K562 (cell line): ENCODE measurements around the gene STIM1. TPM values are rescaled to one million over a fixed set of nuclear protein-coding genes. Genes with fewer than 3 reads are reported as not detected.

Source experiments
- ATAC-seq: fragments of 200-7000 bp; cut with Tn5 transposase; 3 replicates; pipeline ENCODE4 v1.9.1; 2020; ENCODE audit warnings: moderate library complexity
- BruUV-seq: library from RNA; stranded (reverse); fragments of 400-500 nt; replicated peaks from 2 replicates; lab custom pipeline; 2021; lab: Mats Ljungman, UMichigan
- CTCF ChIA-PET: fragments of 300-600 bp; formaldehyde crosslinking; extraction: SDS; loops from one replicate; lab custom pipeline; 2021; ENCODE audit warnings: low intra/inter-chr PET ratio; lab: Yijun Ruan, JAX
- POLR2A ChIA-PET: fragments of 300-600, 350-650 bp; sonication (Branson Sonifier 250); formaldehyde crosslinking; extraction: SDS; loops from one replicate; lab custom pipeline; 2021; ENCODE audit warnings: antibody characterized with exemption, inconsistent platforms; lab: Yijun Ruan, JAX
- DNase-seq, 4 experiments: peaks; one replicate each; pipeline versions ENCODE4 v3.0.0 to v3.0.0-alpha.2; 2011 to 2018; ENCODE audit warnings: low spot score in 3 of 4, mixed read lengths in 3 of 4; ENCODE audit errors: extremely low read depth in 1 of 4
- FAIRE-seq: peaks from 2 replicates; lab custom pipeline; 2011; peaks lifted over from hg19 to GRCh38; lab: Jason Lieb, UNC
- H2AFZ ChIP-seq: 2 replicates; pipeline ENCODE4 v1.6.0; 2011; ENCODE audit warnings: low read depth, low read length, control low read depth, inconsistent platforms
- H3K27ac ChIP-seq: fragments of 200-600 bp; 3 replicates; pipeline ENCODE4 v1.8.0; 2011; ENCODE audit warnings: low read depth, mild to moderate bottlenecking, control low read depth, inconsistent platforms, low read length, moderate library complexity, mixed read lengths; ENCODE audit errors: extremely low read depth
- H3K27me3 ChIP-seq, 2 experiments: fragments of 300-600 bp in 1 of 2; 2 replicates in 1 of 2; 3 replicates in 1 of 2; pipeline versions ENCODE4 v1.6.0 to v1.8.0; 2011; ENCODE audit warnings: inconsistent platforms in 2 of 2, low read length in 2 of 2, mild to moderate bottlenecking in 1 of 2, mixed read lengths in 1 of 2, moderate library complexity in 1 of 2; ENCODE audit not compliant: control insufficient read depth in 2 of 2, insufficient read depth in 2 of 2
- H3K36me3 ChIP-seq: fragments of 300-600 bp; 3 replicates; pipeline ENCODE4 v1.8.0; 2011; ENCODE audit warnings: mild to moderate bottlenecking, low read length, inconsistent platforms; ENCODE audit not compliant: control insufficient read depth, insufficient read depth
- H3K4me1 ChIP-seq, 2 experiments: fragments of 200-600 bp in 1 of 2; replicated peaks in 1 of 2; 2 replicates in 1 of 2; 3 replicates in 1 of 2; pipeline versions ENCODE4 v1.5.1 to v1.8.0; 2011; ENCODE audit warnings: inconsistent platforms in 2 of 2, low read length in 2 of 2, mild to moderate bottlenecking in 1 of 2, mixed read lengths in 1 of 2, moderate library complexity in 1 of 2; ENCODE audit not compliant: control insufficient read depth in 2 of 2, insufficient read depth in 2 of 2
- H3K4me2 ChIP-seq: 2 replicates; pipeline ENCODE4 v1.6.1; 2011; ENCODE audit warnings: low read length, control low read depth, inconsistent platforms, mixed read lengths; ENCODE audit not compliant: insufficient read depth
- H3K4me3 ChIP-seq: fragments of 200-600 bp; sonication (generic), shearing (Covaris generic); 2 replicates; pipeline ENCODE4 v1.5.1; 2016; ENCODE audit warnings: control low read depth, inconsistent platforms
- H3K79me2 ChIP-seq: fragments of 200-600 bp; 3 replicates; pipeline ENCODE4 v1.8.0; 2011; ENCODE audit warnings: low read length, inconsistent platforms; ENCODE audit not compliant: control insufficient read depth, insufficient read depth
- H3K9ac ChIP-seq, 2 experiments: 2 replicates each; pipeline versions ENCODE4 v1.6.0 to v1.6.1; 2011; ENCODE audit warnings: low read depth in 2 of 2, low read length in 2 of 2, control low read depth in 1 of 2, inconsistent platforms in 1 of 2, mild to moderate bottlenecking in 1 of 2, mixed read lengths in 1 of 2; ENCODE audit not compliant: insufficient read depth in 1 of 2
- H3K9me1 ChIP-seq: one replicate; pipeline ENCODE4 v1.6.0; 2011; ENCODE audit warnings: inconsistent platforms, mild to moderate bottlenecking, low read length, moderate library complexity; ENCODE audit not compliant: control insufficient read depth, insufficient read depth
- H3K9me3 ChIP-seq: replicated peaks from 2 replicates; pipeline ENCODE4 v1.5.1; 2011; ENCODE audit warnings: low read depth, low read length, inconsistent platforms; ENCODE audit not compliant: control insufficient read depth, insufficient read depth
- H4K20me1 ChIP-seq: replicated peaks from 2 replicates; pipeline ENCODE4 v1.6.1; 2011; ENCODE audit warnings: low read length, inconsistent platforms, mixed read lengths; ENCODE audit not compliant: control insufficient read depth, insufficient read depth
- GABPB1 ChIP-seq: sonication (generic); formaldehyde crosslinking; IDR thresholded peaks from 2 replicates; pipeline ENCODE4 v1.8.0; 2022; ENCODE audit warnings: mild to moderate bottlenecking, missing genetic modification reagents
- PHTF2 ChIP-seq: fragments of 250-450 bp; sonication (Bioruptor Pico); IDR thresholded peaks from 2 replicates; pipeline ENCODE4 v1.5.0; 2021; ENCODE audit warnings: mild to moderate bottlenecking
- PKNOX1 ChIP-seq: fragments of 450-650 bp; IDR thresholded peaks from 2 replicates; pipeline ENCODE4 v1.6.1; 2016
- POLR2AphosphoS2 ChIP-seq: IDR thresholded peaks from 2 replicates; pipeline ENCODE4 v1.6.1; 2012; ENCODE audit warnings: low read length, improper control_type of control experiment
- SMARCA5 ChIP-seq: fragments of 450-650 bp; IDR thresholded peaks from 2 replicates; pipeline ENCODE4 v1.6.1; 2016
- ZBTB11 ChIP-seq, 3 experiments: fragments of 200-800 bp in 1 of 3; fragments of 250-450 bp in 1 of 3; fragments of 450-650 bp in 1 of 3; sonication (Bioruptor Pico) in 1 of 3; sonication (Bioruptor generic) in 1 of 3; formaldehyde crosslinking in 1 of 3; IDR thresholded peaks; 2 replicates each; pipeline versions ENCODE4 v1.6.1 to v1.8.0; 2016 to 2022; ENCODE audit warnings: mild to moderate bottlenecking in 2 of 3, missing genetic modification characterization in 2 of 3, missing compliant biosample characterization in 1 of 3, moderate library complexity in 1 of 3
- ZNF766 ChIP-seq: fragments of 200-800 bp; sonication (Bioruptor generic); conservative IDR thresholded peaks from 2 replicates; pipeline ENCODE4 v1.6.1; 2016; ENCODE audit warnings: missing genetic modification characterization, missing compliant biosample characterization
- WGBS: fragments of 100-300 bp; shearing (Covaris generic); methylation state at CpG from one replicate; pipeline ENCODE4 v1.1.6; 2016; ENCODE audit warnings: low coverage, mixed read lengths; ENCODE audit not compliant: insufficient coverage; ENCODE audit errors: missing lambda C conversion rate; 5-methylcytosine and 5-hydroxymethylcytosine counted together
- in situ Hi-C: fragments of 300-500 bp; cut with MboI; formaldehyde crosslinking; loops from 4 replicates; pipeline ENCODE4 v1.15.0; 2018; ENCODE audit warnings: inconsistent platforms, mixed read lengths
- intact Hi-C: fragments of 100-400 bp; cut with micrococcal nuclease; formaldehyde crosslinking; loops from 2 replicates; pipeline ENCODE4 v1.14.2; 2022
- polyA plus RNA-seq, 8 experiments: library from polyadenylated mRNA; depleted of rRNA in 4 of 8; stranded (reverse) in 5 of 8; unstranded in 3 of 8; fragments of >200 nt; fragmentation: Nextera tagmentation in 2 of 8; fragmentation: Illumina TruSeq in 1 of 8; extraction: Ambion mirVana in 2 of 8; extraction: Trizol in 1 of 8; gene quantifications; 2 replicates each; pipeline versions ENCODE4 v1.2.1 to v1.2.3, GENCODE V29; 2011 to 2014; ENCODE audit warnings: inconsistent platforms in 1 of 8, missing spikeins in 1 of 8
- total RNA-seq, 7 experiments: library from RNA; depleted of rRNA in 6 of 7; stranded (reverse); fragments of >200 nt in 6 of 7; fragmentation: Illumina TruSeq in 2 of 7; extraction: Trizol in 2 of 7; gene quantifications; 2 replicates each; pipeline versions ENCODE4 v1.2.1 to v1.2.3, GENCODE V29; 2011 to 2021; ENCODE audit warnings: low replicate concordance in 1 of 7

Gene STIM1
- total and polyA plus RNA-seq, 9 of the 15 experiments (the other 6 are each of a cell fraction or from before 2014, with no cell fraction given): 7.7 to 50.5 (median 22.5) TPM

- DNase-seq: peak in 3 of 4 experiments; percentile 18 to 75 (median 39)
- TF ChIP-seq ZNF766 (CRISPR knock-in tag): no peak
- TF ChIP-seq ZBTB11 (CRISPR knock-in tag; IDR thresholded peaks at IDR 0.05): peak in 2 of 3 experiments; percentile 30 to 94; a peak in 2 of 6 replicates
- TF ChIP-seq POLR2AphosphoS2: 0 out of 2 replicates have a peak, but pooled peaks have one; percentile 5
- TF ChIP-seq GABPB1 (CRISPR knock-in tag): peak; percentile 48; the same call in 1 of the 2 replicates
- TF ChIP-seq PKNOX1: peak; percentile 40; the same call in 1 of the 2 replicates
- no peak for TF ChIP-seq PHTF2 (CRISPR knock-in tag)
- no peak for TF ChIP-seq SMARCA5
These were observed 236.6 kb downstream of the STIM1 start for GRCh38 chr11:4092026-4092425.

More at GRCh38 chr11:4092026-4092425, 236.6 kb downstream of the STIM1 start:
- Histone ChIP-seq H3K9me1 (no peaks in the 10 kb centered on the region), H3K27me3 (no peaks in the 10 kb centered on the region), H3K4me1 (peaks cover 19 to 25% of the 10 kb centered on the region in 2 experiments; a peak in 4 of 5 replicates), H4K20me1 (peaks cover 2% of the 10 kb centered on the region; the same call in 1 of the 2 replicates), H3K4me3 (no peak overlapping the region), H3K27ac (peak overlapping the region; percentile 49; the same call in 2 of the 3 replicates), H3K79me2 (peaks cover 31% of the 10 kb centered on the region), H3K9me3 (no peaks in the 10 kb centered on the region), H3K36me3 (peaks cover 29% of the 10 kb centered on the region; the same call in 2 of the 3 replicates), H2AFZ (0 out of 2 replicates have a peak overlapping the region, but pooled peaks have one; percentile 33), H3K9ac (peak overlapping the region; percentile 3 to 72; a peak in 2 of 4 replicates), H3K4me2 (peak overlapping the region; percentile 33)
- POLR2A ChIA-PET: interaction anchor here (1.0 to 1.1 kb wide), 3 partner anchors 13 to 248 kb away, joined by 3 read pairs; no protein-coding TSS in a partner anchor
- intact Hi-C loops: no loop called here
- FAIRE-seq: peak; percentile 61
- in situ Hi-C loops: loop anchor here (25.0 kb wide), 1 partner anchor 605 kb away; no protein-coding TSS in a partner anchor
- WGBS: 10% methylated on average over 2 of the region's 2 CpGs
- ATAC-seq: peak; percentile 6
- CTCF ChIA-PET: no interaction called here
- no TSS peak for BruUV-seq
